ENCODE data around the gene ITSN2.
A peak's percentile ranks its signal among the peaks of the same experiment; 100 is the strongest.
"Not testable (repeated sequence)": the region's sequence is repeated elsewhere in the genome, so short reads cannot be mapped to it uniquely, and the experiment has no call there.

Gene ITSN2

DNA sequence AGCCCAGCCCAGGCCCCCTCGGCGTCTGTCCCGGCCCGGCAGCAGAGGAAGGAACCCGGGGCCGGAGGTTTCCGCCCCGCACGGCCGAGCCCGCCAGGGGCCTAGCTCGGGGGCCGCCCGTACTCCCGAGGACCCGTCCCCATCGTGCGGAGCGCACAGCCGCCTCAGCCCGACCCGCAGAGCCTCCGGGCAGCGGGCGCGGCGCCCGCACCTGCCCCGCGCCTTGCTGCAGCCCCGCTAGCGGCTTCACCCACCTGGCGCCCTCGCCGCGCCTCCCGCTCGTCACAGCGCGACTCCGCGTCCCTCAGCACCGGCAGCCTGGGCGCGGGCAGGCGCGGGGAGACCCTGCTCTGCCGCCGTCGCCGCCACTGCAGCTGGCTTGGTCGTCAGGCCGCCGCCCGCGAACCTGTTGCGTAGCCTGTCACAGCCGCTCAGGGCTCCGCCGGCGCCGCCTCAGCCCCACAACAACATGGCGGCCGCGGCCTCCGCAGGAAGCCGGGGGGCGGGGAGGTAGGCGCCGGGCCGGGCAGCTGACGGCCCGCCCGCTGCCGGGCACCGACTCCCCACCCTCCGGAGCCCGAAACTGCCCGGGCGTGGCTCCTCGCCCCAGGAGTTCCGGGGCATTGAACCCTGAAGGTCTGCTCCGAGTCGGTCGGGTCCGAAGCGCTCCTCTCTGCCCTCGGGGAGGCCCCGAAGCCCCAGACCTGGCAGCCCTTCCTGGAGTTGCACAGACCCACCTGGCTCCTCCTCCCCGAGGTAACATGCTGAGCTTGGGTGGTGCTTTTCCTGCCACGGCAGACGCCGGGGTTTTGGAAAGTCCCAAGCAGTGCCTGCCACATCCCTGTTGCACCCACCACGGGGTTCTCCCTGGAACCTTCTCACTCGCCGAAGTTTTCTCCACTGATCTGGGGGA is at the start of gene ITSN2:
ITSN2 (minus strand) TSS at position 487 of the 913 bp plus-strand sequence. CDS start 32,454 bp downstream, outside the sequence.
- peak; percentile 85 for DNase-seq

DNA sequence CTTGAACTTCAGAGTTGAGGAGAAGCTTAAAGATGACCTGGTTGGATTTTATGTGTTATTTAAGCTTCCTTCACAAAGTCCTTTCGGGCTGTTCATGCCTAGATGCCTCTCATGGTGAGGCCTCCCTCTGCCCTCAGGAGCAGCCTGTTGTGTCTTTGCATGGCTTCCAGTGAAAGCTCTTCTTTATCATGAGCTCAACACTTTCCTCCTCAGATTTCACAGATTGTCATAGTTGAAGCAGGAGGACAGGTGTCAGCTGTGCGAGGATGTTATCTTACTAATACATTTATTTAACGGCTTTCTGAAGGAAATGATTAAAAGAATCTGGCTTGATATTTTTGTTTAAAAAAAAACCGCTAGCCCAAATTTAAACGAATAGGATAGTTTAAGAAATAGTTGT is 48.8 kb upstream of the ITSN2 start:
- no peak for DNase-seq

DNA sequence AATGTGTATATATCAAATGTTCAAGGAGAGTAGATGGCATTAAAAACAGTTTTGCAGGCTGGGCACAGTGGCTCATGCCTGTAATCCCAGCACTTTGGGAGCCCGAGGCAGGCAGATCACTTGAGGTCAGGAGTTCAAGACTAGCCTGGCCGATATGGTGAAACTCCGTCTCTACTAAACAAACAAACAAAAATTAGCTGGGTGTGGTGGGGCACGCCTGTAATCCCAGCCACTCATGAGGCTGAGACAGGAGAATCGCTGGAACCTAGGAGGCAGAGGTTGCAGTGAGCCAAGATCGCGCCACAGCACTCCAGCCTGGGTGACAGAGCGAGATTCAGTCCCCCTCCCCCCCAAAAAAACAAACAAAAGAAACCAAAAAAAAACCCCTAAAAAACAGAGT is 48.4 kb upstream of the ITSN2 start:
- not testable (repeated sequence) for DNase-seq

- no peak for DNase-seq
Measured at GRCh38 chr2:24404491-24404921, 44.2 kb upstream of the ITSN2 start.

GRCh38 chr2:24403832-24404212 is 43.5 kb upstream of the ITSN2 start:
- no peak for DNase-seq

GRCh38 chr2:24403168-24403831 is 43.0 kb upstream of the ITSN2 start:
- DNase-seq, result peak; percentile 3

- no peak for DNase-seq
Measured at GRCh38 chr2:24402242-24403097, 42.1 kb upstream of the ITSN2 start.

DNA sequence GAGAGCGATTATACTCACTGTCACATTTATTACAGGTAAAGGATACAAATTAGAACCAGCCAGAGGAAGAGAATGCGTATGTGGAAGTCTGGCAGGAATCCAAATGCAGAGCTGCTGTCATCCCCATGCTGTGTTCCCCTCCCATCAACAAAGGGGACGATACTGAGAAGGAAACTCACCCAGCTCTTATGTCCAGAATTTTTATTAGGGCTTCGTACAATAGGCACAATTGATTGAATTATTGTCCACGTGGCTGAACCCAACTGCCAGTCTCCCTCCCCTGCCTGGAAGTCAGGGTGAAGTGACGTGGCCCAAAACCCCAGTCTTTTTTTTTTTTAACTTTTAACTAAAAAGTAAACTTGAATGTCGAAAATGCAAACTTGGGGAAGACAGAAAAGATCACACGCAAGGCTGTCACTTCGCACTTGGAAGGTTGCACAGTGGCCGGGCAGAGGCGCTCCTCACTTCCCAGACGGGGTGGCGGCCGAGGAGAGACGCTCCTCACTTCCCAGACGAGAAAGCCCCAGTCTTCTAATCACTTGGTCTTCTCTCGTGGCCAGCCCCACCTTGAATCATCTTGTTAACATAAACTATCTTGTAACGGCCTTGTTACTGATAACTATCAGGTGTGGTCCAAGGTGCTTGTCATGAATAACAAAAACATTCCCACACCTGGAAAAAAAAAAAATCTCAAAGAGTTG is 40.0 kb upstream of the ITSN2 start:
- no peak for DNase-seq

DNA sequence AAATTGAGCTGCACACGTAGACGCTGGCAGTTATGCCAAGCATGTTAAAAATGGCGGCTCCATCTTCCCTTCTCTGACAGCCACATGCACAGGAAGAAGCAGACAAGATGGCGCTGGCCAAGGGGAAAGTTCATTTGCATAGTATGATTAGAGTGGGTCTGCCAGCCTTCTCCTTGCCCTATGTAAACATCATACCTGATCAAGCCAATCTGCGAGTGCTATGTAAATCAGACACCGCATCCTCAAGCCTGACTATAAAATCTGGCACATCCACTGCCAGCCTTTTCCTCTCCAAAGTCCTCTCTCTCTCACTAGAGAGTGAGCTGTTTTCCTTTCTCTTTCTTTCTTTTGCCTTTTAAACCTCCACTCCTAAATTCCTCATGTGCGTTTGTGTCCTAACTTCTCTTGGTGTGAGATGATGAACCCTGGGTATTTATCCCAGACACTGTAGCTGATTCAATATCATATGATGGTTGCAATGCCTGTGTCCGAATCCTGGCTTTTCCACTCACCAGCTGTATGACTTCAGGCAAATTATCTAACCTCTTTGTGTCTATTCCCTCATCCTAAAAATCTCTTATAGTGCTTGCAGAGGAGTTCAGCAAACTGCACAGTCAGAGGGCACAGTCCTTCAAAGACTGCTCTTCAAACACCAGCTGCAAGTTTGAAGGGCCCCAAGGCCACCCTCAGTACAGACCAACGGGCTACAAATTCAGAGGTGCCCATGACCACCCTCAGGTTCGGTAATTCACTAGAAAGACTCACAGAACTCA is 39.3 kb upstream of the ITSN2 start:
- no peak for DNase-seq

- DNase-seq, result no peak
Measured at GRCh38 chr2:24394998-24395397, 34.7 kb upstream of the ITSN2 start.

DNA sequence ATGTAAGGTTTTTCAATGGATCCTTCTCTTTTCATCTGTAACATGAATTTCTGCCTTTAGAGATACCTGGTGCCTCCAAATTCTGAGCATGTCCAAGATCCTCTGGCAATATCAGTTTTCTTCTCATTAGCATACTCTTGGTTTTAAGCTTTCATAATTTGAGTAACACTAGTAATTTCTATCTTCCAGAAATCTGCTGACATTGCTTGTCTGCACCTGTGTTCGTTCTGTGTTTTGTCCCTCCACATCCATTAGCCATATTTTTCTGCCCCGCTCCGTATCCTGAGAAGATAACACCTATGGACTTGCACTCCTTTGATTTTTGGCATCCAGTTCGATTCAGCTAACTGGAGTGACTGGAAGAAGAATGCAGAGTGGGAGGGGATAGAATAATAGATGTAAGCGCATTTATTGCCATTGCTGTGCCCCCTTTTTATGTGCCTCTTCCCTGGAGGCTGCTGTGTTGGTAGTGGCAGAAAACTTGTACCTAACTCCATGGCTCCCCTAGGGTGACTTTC is 32.3 kb upstream of the ITSN2 start:
- DNase-seq, result no peak

GRCh38 chr2:24385366-24385765 is 25.0 kb upstream of the ITSN2 start:
- no peak for DNase-seq

DNA sequence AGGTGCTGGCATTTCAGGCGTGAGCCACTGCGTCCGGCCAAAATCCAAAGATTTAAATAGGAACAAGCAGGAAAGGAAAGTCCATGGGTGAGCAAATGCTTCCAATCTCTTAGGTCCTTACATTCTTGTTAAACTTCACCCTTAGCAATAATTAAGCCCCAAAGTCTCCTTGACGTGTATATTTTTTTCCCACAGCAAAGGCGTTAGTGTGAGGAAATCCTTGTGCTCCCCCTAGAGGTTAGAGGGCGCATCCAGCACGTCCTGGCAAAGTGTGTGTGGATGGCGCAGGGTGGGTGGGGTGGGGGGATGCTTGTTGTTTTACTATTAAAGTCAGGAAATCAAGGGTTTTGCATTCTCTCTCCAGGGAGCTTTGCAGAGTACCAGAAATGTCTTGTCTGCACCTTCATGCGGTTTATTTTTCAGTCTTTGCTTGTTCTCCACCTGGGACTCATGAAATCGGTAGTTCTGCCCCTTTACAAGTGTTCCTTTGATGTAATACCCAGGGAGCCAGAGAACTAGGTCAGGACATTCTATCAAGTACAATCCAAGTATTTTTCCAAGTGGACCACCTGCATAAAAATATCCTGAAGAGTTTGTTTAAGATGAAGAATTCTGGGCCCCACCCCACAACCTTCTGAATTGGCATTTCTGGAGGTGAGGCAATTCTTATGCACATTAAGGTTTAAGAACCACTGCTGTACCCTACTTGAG is 22.2 kb upstream of the ITSN2 start:
- peak; percentile 72 for DNase-seq

- DNase-seq, result no peak
Measured at GRCh38 chr2:24380820-24381219, 20.5 kb upstream of the ITSN2 start.

GRCh38 chr2:24375349-24376087 is 15.2 kb upstream of the ITSN2 start:
- DNase-seq, result no peak

DNA sequence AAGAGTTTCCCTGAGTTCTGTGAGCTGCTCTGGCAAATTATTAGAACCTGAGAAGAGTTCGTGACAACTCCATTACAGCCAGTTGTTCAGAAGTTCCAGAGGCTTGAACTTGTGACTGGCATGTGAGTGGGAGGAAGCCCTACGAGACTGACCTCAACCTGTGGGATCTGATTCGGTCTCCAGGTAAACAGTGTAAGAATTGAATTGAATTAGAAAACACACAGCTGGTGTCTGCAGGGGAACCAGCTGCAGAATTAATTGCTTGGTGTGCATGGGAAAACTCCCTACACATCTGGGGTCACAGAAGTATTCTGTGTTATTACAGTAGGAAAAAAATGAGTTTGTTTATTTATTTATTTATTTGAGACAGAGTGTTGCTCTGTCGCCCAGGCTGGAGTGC is 14.0 kb upstream of the ITSN2 start:
- no peak for DNase-seq

- DNase-seq, result no peak
Measured at GRCh38 chr2:24372033-24372432, 11.7 kb upstream of the ITSN2 start.

DNA sequence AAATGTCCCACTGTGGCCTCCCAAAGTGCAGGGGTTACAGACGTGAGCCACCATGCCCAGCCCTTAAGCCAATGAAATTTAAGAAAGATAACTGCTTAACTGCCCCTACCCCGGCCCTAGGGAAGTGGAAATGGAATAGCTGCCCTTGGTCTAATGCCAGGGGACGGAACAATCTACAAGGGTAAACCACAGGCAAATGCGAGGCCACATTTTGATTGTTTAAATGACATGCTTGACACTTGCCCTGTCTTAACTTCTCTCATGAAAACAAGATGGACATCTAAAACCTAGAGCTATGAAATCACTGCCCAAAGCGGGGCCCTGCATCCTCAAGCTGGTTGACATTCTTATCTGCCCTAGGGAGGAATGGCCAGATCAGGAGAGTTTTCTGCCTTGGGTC is 5.5 kb upstream of the ITSN2 start:
- DNase-seq, result no peak

DNA sequence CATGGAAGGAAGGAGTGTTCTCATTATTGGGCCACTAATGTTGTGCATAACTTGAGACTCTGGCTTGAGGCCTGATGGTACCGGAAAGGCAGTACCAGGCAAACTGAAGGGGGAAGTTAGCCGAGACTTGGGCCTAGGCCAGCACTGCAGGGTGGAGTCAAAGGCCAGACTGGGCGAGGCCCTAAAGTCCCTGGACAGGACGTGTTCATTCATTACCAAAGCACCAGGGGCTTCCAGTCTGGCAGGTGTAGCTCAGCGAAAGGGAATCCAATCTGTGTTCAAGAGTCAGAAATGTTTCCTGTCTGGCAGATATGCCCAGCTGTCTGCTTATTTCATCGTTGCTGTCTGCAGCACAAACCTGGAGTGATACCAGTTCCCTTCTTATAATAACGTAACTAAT is 4.7 kb upstream of the ITSN2 start:
- DNase-seq, result peak; percentile 14

- DNase-seq, result no peak
Measured at GRCh38 chr2:24363301-24363700, 3.0 kb upstream of the ITSN2 start.

Data from CD4-positive, alpha-beta T cell treated with Interleukin-12 subunit alpha and Interleukin-12 subunit beta, for 1 hour (primary cell).